Omental fat pad (tissue), 4 donors: ENCODE results near the gene SMIM38. TPM values are rescaled to one million over a fixed set of nuclear protein-coding genes. Genes with fewer than 3 reads are reported as not detected.

ENCODE experiments used
- ATAC-seq: fragments of 150-250 bp; one replicate; pipeline ENCODE4 v1.9.1; 2016; ENCODE audit warnings: mild to moderate bottlenecking, moderate library complexity; ENCODE audit not compliant: low FRiP score
- DNase-seq: peaks from one replicate; pipeline ENCODE4 v3.0.0-alpha.2; 2019; ENCODE audit warnings: low spot score
- total RNA-seq, 4 donors: library from RNA; depleted of rRNA; stranded (reverse); fragments of >200 nt; gene quantifications; one replicate each; pipeline ENCODE4 v1.1.0, GENCODE V29; 2016
- TF ChIP-seq, protein P1 (sequence below), 3 donors: fragments of 450-650 bp; IDR thresholded peaks; one replicate each; pipeline ENCODE4 v1.5.1; 2016 to 2017; ENCODE audit warnings: antibody characterized with exemption in 3 of 3, mild to moderate bottlenecking in 3 of 3, moderate library complexity in 2 of 3

SMIM38 gene
- total RNA-seq, 4 donors from 2014 or later, result 0.69 to 1.6 (median 0.85) TPM

GRCh38 chr11:69110451-69110850, 45.3 kb upstream of the SMIM38 start:
- ATAC-seq, result no peak
- TF ChIP-seq, protein P1, sequence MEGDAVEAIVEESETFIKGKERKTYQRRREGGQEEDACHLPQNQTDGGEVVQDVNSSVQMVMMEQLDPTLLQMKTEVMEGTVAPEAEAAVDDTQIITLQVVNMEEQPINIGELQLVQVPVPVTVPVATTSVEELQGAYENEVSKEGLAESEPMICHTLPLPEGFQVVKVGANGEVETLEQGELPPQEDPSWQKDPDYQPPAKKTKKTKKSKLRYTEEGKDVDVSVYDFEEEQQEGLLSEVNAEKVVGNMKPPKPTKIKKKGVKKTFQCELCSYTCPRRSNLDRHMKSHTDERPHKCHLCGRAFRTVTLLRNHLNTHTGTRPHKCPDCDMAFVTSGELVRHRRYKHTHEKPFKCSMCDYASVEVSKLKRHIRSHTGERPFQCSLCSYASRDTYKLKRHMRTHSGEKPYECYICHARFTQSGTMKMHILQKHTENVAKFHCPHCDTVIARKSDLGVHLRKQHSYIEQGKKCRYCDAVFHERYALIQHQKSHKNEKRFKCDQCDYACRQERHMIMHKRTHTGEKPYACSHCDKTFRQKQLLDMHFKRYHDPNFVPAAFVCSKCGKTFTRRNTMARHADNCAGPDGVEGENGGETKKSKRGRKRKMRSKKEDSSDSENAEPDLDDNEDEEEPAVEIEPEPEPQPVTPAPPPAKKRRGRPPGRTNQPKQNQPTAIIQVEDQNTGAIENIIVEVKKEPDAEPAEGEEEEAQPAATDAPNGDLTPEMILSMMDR (IDR thresholded peaks at IDR 0.05), result no peak
- no peak for DNase-seq

DNA sequence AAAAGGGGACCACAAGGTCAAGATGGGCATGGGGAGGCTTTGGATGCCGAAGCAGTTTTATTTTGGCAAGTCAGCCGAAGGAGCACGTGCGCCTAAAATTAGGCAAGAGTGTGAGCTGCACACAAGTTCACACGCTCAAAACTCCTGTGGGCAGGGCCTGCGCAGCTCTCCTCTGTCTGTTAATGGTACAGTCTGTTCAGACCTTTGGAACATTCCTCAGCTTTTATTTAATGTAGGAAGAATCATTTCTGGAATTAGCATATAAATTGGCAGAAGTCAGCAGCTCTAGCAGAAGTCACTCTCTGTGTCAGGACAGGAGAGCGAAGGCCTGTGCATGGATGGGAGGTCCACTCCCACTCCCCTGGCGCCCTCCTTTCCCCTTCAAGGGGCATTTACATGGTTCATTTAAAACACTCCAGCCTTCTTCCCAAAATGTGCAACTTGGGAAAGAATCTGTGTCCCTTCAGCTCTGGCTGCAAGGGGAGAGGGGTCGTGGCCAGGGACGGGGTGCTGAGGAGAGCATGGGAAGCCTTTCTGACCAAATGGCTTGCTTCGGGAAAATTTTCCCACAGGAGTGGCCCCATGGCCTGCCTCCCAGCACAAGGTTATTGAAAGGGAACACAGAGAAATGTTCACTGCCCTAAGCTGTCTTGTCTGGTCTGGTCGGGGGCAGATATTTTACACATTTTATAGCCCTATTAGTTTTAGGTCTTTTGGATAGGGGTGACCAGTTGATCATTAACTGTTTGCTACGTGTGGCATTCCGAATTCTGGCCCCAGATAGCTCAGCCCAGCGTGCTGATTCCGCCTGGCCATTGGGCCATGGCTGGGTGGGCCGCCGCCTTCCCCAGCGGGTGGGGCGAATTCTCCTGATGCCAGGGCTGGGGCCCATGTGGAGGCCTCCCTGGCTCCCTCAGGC, 43.9 kb upstream of the SMIM38 start:
- DNase-seq, result no peak
- TF ChIP-seq, protein P1 (IDR thresholded peaks at IDR 0.05), result no peak
- ATAC-seq, result no peak

- DNase-seq (no peak), ATAC-seq (no peak)
- TF ChIP-seq, protein P1 (IDR thresholded peaks at IDR 0.05), result no peak
Measured at GRCh38 chr11:69113226-69113625, 42.5 kb upstream of the SMIM38 start.

DNA sequence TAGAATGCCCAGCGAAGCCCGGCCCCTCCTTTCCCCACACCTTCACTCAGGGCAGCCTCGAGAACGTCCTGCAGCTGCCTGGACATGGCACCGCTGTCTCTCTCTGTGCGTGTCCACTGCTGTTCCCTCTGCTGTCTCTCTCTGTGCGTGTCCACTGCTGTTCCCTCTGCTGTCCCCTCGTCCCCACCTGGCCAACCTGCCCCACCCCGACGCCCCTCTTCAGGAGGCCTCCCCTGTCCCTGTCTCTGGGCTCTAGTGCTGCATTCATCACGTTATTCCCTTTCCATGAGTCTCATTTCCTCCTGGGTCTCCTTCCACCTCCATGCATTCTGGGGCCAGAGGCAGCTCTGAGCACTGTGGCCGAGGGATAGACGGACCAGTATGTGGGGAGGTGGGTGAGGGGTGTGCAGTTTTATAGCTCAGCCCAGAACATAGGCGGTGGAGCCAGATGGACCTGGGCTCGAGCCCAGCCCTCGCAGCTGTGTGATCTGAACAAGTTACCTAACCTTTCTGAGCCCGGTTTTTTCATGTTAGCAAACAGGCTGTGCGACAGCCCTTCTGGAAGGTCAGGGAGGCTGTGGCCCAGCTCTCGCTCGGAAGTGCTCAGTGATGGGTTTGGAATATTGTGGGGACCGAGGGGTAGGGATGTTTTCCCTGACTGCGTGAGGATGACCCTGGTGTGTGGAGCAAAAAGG, 41.9 kb upstream of the SMIM38 start:
- no peak for DNase-seq
- no peak for ATAC-seq
- TF ChIP-seq, protein P1 (IDR thresholded peaks at IDR 0.05), result no peak

DNA sequence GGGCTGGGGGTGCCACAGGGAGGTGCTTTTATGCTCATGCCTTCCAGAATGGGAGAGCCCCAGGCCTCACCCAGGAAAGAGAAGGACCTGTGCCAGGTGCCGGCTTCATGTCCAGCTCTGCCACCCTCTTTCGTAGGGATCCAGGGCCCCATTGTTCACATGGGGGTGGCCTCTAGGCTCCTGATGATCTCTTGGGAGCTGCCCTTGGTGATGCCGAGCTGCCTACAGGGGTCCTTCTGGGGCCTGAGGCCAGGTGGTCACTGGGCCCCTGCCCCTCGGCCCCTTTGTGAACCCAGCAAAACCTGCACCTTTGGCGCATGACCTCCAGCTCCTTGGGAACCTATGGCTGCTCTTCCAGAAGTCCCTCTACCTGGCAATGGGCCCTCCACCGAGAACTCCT, 41.4 kb upstream of the SMIM38 start:
- no peak for DNase-seq
- TF ChIP-seq, protein P1 (IDR thresholded peaks at IDR 0.05), result no peak
- ATAC-seq, result no peak

GRCh38 chr11:69114811-69115523, 40.8 kb upstream of the SMIM38 start:
- DNase-seq, result no peak
- TF ChIP-seq, protein P1 (IDR thresholded peaks at IDR 0.05), result no peak
- ATAC-seq, result no peak
